ENCODE data around the gene CALB2.

The CALB2 gene

DNA sequence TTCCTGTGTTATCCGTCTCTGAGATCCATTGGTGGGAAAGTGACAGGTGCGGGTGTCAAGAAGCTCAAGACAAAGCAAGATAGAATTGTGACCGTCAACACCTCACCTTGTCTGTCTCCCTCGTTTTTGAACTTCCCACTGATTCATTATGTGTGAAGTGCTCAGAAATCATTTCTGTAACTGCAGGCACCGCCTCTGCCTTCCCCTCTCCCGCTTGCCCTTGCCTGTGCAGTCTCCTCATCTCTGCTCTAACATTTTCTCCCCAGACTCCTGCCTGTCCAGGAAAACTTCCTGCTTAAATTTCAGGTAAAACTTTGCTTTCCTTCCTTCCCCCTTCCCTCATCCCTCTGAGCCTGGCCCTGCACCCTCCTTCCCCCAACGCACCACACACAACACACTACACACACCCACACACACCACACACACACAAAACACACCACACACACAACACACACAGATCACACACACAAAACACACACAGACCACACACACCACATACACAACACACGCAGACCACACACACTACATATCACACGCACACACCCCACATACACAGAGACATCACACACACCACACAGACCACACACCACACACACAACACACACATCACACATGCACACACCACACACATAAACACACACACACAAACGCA is 25.7 kb downstream of the CALB2 start:
- DNase-seq (ENCODE audit: insufficient read length, low spot score) (no peak), FAIRE-seq (peak; percentile 100)

DNA sequence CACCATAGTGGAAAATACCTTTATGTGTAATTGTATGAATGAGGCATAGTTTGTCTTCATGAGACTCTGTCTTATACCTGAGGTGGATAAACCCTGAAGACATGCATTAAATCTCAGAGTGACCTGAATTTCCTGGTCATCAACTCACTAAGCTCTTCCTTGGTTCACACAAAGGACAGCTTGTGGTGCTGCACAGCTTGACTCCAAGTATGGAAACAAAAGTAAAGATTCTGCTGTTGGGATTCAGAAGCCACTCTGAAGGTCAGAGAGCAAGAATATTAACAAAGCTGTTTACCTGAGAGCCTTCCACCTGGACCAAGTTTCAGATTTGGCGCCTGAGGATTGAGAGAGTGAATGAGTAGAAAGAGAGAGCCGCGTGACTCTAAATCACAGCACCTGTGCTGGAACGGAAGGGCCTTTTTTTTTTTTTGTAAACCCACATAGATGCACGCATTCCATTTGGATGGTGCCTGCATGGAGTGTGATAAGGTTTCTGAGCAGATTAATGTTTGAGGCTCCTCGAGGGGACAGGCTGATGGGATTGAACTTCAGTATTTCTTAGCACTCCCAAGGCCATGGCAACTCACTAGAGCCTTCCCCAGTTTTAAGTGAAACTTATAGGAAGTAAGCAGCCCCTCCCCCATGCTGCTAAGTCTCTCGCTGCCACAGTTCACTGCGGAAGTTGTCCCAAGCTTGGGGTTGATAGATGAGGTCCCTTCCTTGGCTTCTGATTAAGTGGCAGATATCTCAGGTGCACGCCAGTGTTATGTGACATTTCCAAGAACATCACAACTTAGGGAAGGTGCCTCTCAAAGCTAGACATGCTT is 28.7 kb downstream of the CALB2 start:
- no peak for DNase-seq (ENCODE audit: insufficient read length, low spot score)
- FAIRE-seq, result peak; percentile 9

DNA sequence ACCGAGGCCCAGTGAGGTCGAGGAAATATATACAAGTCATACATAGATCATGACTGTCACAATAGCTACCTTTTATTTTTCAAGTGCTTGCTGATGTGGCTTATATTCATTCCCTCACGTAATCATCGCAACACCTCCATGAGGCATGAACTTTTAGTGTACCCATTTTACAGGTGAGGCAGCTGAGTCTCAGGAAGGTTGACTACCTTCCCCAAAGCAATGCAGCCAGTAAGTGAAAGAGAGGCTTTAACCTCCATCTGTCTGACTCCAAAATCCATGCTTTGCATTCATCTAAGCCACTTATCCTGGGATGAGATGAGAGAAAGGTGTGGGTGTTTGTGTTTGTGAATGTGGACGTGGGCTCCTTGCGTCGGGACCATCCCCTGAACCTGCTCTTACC is 30.8 kb downstream of the CALB2 start:
- DNase-seq (ENCODE audit: insufficient read length, low spot score), result no peak
- peak; percentile 80 for FAIRE-seq

DNA sequence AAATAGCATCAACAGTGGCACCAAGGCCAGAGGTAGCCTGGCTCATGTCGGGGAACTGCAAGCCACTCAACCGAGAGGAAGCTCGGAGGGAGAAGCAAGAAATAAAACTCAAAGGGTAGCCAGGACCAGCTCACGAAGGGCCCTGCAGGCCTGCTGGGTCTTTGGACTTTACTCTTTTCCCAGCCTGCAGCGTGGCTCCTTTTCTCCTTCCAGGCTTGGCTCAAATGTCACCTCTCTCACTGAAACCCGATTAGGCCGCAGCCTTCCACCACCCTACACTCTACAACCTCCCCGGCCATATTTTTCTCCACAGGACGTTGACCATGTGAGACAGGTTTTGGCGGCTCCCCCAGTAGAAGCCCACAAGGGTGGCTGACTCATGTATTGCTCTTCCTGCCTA is 38.1 kb downstream of the CALB2 start:
- no peak for FAIRE-seq
- DNase-seq (ENCODE audit: insufficient read length, low spot score), result no peak

DNA sequence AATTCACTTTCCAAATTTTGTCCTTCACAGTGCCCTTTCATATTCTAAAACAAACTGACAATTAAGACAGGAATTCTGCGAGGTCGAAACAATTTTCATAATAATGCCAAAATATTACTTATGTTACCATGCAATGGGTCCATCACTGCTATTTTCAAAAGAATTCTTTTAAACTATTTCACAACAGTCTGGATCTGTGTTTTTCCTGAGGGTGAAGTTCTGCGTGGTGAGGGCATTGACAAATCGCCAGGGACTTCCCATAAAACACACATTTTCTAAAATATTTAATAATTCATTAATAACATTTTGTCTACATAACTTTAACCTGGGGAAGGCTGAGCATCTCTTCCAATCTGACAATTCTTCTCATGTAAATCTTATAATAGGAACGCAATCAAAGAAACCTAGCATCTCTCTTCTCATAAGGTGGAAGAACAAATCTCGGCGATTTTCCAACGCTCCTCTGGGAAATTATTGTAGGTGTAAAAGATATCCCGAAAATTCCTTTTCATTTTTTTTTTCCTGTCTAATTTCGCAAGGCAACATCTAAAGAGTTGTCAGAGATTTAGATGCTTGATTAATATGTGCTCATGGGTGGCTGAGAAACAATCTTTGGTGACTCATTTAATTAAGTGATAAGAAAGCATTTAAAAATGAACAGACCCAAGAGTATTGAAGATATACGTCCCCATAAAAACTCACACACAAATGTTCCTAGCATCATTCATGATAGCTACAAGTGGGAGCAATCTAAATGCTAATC is 41.5 kb downstream of the CALB2 start:
- FAIRE-seq, result peak; percentile 93
- DNase-seq (ENCODE audit: insufficient read length, low spot score), result no peak

DNA sequence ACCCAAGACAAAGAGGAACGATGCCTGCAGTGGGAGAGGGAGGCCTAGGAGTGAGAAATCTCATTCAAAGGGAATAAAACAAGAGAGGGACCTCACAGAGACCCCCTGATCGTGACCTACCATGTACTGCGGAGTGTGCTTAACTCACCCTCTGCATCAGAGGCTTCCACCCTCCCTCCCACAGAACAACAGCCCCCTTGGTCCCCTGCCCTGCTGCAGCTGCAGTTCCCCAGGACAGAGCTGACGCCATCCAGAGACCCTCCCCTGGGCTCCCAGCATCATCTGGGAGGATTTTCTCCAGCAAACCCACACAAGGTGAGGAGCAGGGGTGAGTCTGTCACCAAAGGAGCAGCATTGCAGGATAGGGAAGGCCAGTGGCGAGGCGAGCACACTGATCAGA is 43.5 kb downstream of the CALB2 start:
- no peak for FAIRE-seq
- no peak for DNase-seq (ENCODE audit: insufficient read length, low spot score)

DNA sequence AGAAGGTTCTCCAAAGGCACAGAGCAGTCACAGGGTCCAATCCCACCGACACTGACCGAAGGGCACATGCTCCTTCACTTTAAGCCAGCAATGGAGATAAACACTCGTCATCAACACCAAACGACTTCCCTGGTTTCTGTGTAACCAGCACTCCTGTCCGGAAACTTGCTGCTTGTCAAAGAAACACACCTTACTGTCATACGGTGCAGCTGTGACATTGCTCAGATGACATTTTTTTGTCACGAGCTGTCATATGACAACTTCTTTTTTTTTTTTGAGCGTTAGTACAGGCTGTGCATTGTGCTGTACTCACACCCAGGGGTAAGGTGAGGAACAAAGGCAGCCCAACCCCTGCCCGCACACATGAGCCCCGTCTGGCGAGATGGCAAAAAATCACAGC is 44.2 kb downstream of the CALB2 start:
- no peak for DNase-seq (ENCODE audit: insufficient read length, low spot score)
- no peak for FAIRE-seq

DNA sequence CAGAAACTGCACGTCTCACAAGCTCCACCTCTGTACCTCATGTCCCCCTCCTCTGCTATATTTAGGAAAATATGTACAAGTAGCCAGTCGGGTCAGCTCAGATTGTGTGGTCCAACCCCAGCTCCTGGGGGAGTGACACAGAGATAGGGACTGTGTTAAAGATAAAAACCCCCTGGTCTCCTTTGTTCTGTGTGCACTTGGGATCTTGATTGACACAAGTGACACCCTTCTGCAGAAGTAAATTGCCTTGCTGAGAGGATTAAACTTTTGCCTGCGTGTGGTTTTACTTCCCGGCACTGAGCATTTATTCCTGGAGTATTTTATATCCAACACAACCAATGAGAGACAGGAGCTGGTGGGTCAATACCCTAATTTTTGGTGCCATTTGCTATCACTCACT is 45.8 kb downstream of the CALB2 start:
- no peak for FAIRE-seq
- DNase-seq (ENCODE audit: insufficient read length, low spot score), result no peak

DNA sequence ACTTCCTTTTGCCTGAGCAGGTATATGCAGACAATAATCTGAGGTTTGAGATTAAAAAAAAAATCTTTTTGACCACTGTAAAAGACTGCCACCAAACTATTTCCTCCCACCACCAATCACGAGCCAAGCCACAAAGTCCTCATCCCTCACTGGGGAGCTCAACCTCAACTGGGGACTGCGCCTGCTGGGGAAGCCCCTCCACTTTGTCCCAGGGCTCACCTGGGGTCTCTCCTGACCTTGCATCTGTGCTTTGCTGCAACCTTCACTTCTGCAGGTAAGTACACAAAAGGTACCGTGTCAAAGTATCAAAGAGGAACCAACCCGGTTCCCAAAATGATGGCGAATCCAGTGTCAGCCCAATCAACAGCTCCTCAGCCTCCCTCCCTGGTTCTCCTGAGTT is 47.8 kb downstream of the CALB2 start:
- DNase-seq (ENCODE audit: insufficient read length, low spot score), result no peak
- no peak for FAIRE-seq

DNA sequence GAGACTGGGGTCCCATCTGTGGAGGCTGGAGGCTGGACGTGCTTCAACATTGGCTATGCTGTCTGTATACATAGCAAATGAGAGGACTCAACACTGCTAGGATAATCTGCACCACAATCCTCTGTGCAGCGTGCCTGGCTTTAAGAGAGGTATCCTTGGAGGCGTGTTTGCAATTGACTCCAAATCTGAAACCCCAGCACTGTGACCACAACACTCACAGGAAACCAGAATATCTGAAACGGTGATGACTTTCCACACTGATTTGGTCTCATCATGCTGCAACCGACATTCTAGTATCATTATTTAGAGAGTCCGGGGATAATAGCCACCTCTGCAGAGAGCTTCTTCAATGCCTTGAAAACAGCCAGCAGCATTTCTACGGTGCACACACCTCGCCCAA is 48.2 kb downstream of the CALB2 start:
- peak; percentile 42 for FAIRE-seq
- no peak for DNase-seq (ENCODE audit: insufficient read length, low spot score)

DNA sequence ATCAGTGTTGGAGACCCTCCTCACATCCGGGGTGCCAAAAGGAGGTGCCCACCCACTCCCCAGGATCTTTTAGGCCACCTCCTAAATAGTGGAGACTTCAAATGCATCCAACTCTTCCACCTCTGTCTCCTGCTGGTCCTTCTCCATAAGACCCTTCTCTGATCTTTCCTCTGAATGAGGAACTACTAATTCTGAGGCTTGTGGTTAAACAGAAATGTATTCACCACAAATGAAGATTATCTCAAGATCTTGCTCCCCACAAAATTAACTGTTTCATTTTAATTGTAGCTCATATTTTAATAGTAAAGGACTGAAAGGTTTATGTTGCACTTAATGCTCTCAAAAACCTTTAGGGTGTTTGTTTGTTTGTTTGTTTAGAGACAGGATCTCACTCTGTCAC is 49.2 kb downstream of the CALB2 start:
- FAIRE-seq (no peak), DNase-seq (ENCODE audit: insufficient read length, low spot score) (no peak)

DNA sequence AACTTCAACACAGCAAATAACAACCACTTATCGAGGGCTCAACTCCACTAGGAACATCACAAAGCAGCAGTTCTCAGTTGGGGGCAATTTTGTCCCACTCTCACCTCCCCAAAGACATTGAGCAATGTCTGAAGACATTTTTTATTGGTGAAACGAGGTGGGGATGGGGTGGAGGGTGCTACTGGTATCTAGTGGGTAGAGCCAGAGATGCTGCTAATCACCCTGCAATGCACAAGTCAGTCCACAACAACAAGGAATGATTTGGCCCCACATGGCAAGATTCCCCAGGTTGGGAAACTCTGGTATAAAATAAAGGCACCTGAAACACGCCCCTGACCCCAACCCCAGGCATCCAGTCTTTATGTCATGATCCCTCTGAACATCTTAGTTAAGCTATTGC is 50.0 kb downstream of the CALB2 start:
- FAIRE-seq, result no peak
- no peak for DNase-seq (ENCODE audit: insufficient read length, low spot score)

DNA sequence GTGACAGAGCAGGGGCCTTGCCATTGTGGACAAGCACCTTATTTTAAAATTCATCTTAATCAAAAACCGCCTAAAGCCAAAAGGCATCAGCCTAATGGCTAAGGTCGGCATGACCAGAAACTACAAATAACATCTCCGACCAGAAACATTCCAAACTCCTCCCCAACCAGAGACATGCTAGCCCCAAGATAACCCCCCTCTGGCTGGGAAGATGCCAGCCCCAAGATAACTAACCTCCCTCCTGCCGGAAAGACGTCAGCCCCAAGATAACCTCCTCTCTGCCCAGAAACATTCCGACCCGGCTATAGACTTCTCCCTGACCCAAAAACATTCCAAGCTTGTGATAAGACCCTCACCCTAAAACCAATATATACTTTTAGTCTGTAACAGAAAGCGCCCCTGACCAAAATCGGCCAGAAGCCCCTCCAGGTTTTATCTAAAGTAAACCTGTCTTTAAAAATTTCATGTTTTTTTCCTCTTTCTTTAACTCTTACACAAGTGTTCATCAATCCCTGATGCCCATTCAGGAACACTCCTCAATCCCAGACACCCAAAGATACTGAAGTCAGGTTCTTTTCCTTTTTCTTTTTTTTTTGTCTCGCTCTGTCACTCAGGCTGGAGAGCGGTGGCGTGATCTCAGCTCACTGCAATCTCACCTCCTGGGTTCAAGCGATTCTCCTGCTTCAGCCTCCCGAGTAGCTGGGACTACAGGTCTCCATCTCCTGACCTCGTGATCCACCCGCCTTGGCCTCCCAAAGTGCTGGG is 50.7 kb downstream of the CALB2 start:
- no peak for FAIRE-seq
- DNase-seq (ENCODE audit: insufficient read length, low spot score), result no peak

DNA sequence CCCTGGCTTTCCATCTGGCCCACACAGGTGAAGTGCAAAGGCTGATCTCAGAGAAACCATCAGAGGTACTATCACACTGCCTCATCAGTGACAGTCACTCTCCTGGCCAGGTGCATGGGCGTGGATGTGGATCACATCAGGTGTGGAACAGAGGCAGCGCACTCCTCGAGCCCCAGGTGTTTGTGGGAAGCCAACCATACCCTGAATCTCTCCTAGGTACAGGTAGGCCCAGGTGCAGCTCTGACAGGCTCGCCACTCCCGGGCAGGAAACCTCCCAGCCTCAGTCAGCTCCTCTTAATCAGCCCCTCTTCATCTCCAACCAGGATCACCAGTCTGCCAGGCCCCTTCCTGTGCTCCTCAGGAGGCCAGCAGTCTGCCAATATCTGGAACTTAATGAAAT is 51.6 kb downstream of the CALB2 start:
- DNase-seq (ENCODE audit: insufficient read length, low spot score) (no peak), FAIRE-seq (peak; percentile 69)

DNA sequence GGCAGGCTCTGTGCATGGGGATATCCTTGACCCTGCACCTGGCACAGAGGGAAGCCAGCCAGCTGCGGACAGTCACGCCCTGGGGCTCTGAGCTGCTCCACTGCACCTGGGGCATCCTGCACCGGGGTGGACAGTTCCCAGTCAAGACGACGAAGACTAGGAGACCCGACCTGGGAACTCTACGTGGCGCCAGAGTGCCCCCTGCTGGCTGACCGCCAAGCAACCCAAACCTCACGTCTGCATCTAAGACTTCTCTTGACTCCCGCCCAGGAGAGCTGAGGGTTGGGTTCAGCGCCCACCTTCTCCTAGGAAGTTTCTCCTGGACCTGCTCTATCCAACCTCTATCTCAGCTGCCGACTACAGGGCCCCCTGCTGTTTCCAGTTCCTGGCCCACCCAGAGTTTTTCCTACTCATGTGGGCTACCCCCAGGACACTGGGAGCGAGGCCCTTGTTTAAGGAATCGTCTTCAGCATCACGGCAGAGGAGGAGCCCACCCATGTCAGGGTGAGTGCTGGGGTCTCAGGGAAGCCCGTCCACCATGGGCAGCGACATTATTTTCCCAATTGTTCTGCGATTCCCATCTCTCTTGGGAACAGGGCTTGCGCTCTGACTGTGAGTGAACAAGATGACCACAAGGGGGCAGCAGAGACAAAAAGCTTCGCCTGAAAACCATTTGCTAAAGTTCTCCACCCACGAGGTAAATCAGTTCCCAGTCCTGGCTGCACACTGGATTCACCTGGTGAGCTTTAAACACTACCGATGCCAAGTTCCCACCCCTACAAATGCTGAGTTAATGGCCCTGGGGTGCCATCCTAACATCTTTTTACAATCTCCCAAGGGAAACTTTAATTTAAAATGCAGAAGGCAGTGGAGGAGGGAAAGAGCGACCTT is 54.0 kb downstream of the CALB2 start:
- peak; percentile 98 for FAIRE-seq
- DNase-seq (ENCODE audit: insufficient read length, low spot score), result peak; percentile 98

DNA sequence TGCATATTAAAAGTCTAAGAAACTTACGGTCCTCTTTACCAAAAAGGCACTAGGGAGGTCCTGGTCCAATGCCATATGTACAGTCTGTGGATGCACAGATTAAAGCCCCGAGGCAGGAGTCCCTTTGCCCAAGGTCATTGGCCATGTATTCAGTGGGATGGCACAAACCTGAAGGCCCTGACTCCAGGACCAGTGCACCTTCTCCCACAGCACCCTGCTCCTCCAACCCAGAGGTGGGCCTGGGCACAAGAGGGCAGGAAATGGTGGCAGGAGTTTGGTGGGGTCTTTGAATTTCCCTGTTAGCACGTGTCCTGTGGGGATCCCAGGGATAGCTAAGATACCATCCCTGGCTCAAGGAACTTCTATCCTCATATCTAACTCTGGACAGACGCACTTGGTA is 54.8 kb downstream of the CALB2 start:
- no peak for DNase-seq (ENCODE audit: insufficient read length, low spot score)
- peak; percentile 9 for FAIRE-seq

DNA sequence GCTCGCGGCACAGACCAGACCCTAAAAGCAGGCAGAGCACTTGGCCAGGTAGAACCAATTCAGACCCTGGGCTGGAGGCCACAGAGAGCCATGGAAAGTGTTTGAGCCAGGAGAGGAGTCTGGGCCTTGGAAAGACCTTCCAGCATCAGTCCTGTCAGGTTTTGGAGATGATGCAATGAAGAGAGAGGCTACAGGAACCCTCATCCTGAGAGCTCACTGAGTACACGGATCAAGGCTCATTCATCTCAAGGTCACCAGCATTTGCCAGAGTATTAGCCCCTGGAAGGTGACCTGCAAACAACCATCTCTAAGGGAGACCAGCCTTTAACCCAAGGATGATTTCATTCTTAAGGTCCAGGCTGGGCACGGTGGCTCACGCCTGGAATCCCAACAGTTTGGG is 55.5 kb downstream of the CALB2 start:
- DNase-seq (ENCODE audit: insufficient read length, low spot score) (no peak), FAIRE-seq (peak; percentile 23)

DNA sequence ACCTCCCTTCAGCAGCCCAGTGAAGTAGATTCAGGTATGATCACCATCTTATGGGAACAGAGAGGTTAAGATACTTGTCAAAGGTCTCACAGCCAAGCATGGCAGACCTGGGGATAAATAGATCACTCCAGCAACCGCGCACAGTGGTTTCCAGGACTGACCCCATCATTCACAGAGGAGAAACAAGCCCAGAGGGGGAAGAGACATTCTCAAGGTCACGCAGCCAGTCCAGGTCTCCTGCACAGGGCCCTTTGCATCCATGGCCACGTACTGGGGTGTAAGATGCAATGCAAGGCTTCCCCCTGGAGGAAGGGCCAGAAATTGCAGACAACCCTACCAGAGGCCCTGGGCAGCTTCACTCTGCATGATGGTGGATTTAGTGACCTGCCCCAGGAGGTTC is 63.4 kb downstream of the CALB2 start:
- FAIRE-seq, result peak; percentile 16
- no peak for DNase-seq (ENCODE audit: insufficient read length, low spot score)

DNA sequence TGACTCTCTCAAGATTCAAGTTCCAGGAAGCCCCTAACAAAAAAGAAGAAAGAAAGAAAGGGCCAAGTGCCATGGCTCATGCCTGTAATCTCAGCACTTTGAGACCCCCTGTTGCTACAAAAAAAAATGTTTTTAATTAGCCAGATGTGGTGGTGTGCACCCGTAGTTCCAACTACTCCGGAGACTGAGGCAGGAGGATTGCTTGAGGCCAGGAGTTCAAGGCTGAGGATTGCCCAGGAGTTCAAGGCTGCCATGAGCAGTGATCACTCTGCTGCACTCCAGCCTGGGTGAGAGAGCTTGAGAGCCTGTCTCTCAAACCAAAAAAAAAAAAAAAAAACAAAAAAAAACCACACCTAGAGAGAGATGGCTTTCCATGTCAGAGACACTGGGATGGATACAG is 64.5 kb downstream of the CALB2 start:
- DNase-seq (ENCODE audit: insufficient read length, low spot score) (no peak), FAIRE-seq (no peak)

DNA sequence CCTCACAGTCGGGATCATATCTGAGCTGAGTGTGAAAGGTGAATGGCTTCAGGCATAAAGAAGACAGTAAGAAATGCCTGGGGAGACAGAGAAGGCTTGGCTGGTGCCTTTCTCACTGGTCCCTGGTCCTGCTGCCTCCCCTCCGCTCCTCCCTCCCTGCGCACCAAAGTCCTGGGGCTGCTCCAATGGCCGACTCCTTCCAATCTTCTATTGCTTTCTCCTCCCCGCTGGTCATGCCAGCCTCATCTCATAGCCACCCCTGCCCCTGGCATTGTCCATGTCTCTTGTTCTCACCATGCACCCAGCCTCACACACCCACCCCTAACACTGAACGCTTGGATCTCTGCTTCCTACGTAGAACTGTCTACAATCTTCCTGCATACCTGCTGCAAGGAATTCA is 65.3 kb downstream of the CALB2 start:
- FAIRE-seq, result no peak

More for the DNA sequence above, 65.3 kb downstream of the CALB2 start:
- DNase-seq (ENCODE audit: insufficient read length, low spot score), result no peak
